A549 (cell line): Measurements from ENCODE around the gene HNRNPLL.

Experiments used
- BHLHE40 ChIP-seq: IDR thresholded peaks from 2 replicates; pipeline ENCODE4 v1.6.1; 2012; ENCODE audit warnings: low read depth, low read length, inconsistent platforms
- EP300 ChIP-seq, 2 experiments: fragments of >200 bp; sonication (Bioruptor Twin); formaldehyde crosslinking; IDR thresholded peaks; 2 replicates in 1 of 2; 3 replicates in 1 of 2; pipeline ENCODE4 v1.6.1; 2016 to 2017
- FOSL2 ChIP-seq, 2 experiments: fragments of 450-650 bp in 1 of 2; fragments of >200 bp in 1 of 2; sonication (Bioruptor Twin) in 1 of 2; formaldehyde crosslinking; IDR thresholded peaks; 2 replicates each; pipeline versions ENCODE4 v1.5.0 to v1.6.1; 2016 to 2020; ENCODE audit warnings: mild to moderate bottlenecking in 1 of 2, moderate library complexity in 1 of 2
- HDAC2 ChIP-seq: fragments of 200-600 bp; sonication (generic); IDR thresholded peaks from 2 replicates; pipeline ENCODE4 v1.6.1; 2016
- HES2 ChIP-seq: fragments of >200 bp; sonication (Bioruptor Twin); formaldehyde crosslinking; IDR thresholded peaks from 2 replicates; pipeline ENCODE4 v1.6.1; 2016
- JUN ChIP-seq, 2 experiments: fragments of >200 bp; sonication (Bioruptor Twin); formaldehyde crosslinking; IDR thresholded peaks; 2 replicates in 1 of 2; 3 replicates in 1 of 2; pipeline ENCODE4 v1.6.1; 2016 to 2017
- NFE2L2 ChIP-seq: fragments of 150-350 bp; conservative IDR thresholded peaks from 2 replicates; pipeline ENCODE4 v1.6.1; 2014; ENCODE audit warnings: low read length
- POLR2A ChIP-seq: IDR thresholded peaks from 2 replicates; pipeline ENCODE4 v1.6.1; 2012; ENCODE audit warnings: mild to moderate bottlenecking, low read length
- RAD21 ChIP-seq, 2 experiments: fragments of >200 bp in 1 of 2; sonication (Bioruptor Twin) in 1 of 2; formaldehyde crosslinking in 1 of 2; IDR thresholded peaks in 1 of 2; conservative IDR thresholded peaks in 1 of 2; 2 replicates in 1 of 2; 3 replicates in 1 of 2; pipeline ENCODE4 v1.6.1; 2012 to 2018; ENCODE audit warnings: inconsistent platforms in 1 of 2
- REST ChIP-seq: fragments of 200-600 bp; sonication (generic); IDR thresholded peaks from 2 replicates; pipeline ENCODE4 v1.6.1; 2016; ENCODE audit warnings: antibody characterized with exemption, mild to moderate bottlenecking, moderate library complexity
- RFX5 ChIP-seq: fragments of 450-650 bp; IDR thresholded peaks from 2 replicates; pipeline ENCODE4 v1.7.1; 2014; ENCODE audit warnings: antibody characterized with exemption, mild to moderate bottlenecking, moderate library complexity
- SMC3 ChIP-seq: fragments of >200 bp; sonication (Bioruptor Twin); formaldehyde crosslinking; IDR thresholded peaks from 3 replicates; pipeline ENCODE4 v1.6.1; 2018; ENCODE audit warnings: inconsistent platforms
- TF ChIP-seq, protein P1 (sequence below): fragments of >200 bp; sonication (Bioruptor Twin); formaldehyde crosslinking; IDR thresholded peaks from 3 replicates; pipeline ENCODE4 v1.5.1; 2016
- TF ChIP-seq, protein P2 (sequence below): fragments of 150-350 bp; IDR thresholded peaks from 2 replicates; pipeline ENCODE4 v1.6.1; 2014; ENCODE audit warnings: low read depth, mild to moderate bottlenecking, low read length

DNA sequence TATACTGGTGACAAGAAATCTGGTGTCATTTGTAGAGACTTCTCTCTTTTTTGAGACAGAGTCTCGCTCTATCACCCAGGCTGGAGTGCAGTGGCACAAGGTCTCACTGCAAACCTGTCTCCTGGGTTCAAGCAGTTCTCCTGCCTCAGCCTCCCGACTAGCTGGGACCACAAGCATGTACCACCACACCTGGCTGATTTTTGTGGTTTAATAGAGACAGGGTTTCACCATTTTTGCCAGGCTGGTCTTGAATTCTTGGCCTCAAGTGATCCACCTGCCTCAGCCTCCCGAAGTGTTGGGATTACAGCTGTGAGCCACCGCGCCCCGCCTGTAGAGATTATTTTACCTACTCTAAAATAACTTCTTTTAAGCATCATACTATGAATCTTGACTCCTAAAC lies 6.5 kb downstream of the HNRNPLL start:
- TF ChIP-seq HDAC2 = no peak
- TF ChIP-seq, protein P1, sequence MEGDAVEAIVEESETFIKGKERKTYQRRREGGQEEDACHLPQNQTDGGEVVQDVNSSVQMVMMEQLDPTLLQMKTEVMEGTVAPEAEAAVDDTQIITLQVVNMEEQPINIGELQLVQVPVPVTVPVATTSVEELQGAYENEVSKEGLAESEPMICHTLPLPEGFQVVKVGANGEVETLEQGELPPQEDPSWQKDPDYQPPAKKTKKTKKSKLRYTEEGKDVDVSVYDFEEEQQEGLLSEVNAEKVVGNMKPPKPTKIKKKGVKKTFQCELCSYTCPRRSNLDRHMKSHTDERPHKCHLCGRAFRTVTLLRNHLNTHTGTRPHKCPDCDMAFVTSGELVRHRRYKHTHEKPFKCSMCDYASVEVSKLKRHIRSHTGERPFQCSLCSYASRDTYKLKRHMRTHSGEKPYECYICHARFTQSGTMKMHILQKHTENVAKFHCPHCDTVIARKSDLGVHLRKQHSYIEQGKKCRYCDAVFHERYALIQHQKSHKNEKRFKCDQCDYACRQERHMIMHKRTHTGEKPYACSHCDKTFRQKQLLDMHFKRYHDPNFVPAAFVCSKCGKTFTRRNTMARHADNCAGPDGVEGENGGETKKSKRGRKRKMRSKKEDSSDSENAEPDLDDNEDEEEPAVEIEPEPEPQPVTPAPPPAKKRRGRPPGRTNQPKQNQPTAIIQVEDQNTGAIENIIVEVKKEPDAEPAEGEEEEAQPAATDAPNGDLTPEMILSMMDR = no peak
- TF ChIP-seq EP300 (IDR thresholded peaks at IDR 0.05) = no peak
- TF ChIP-seq POLR2A = no peak
- TF ChIP-seq SMC3 = no peak
- TF ChIP-seq FOSL2 (IDR thresholded peaks at IDR 0.05) = no peak
- TF ChIP-seq FOSL2 (CRISPR knock-in tag; IDR thresholded peaks at IDR 0.05) = no peak
- no peak for TF ChIP-seq JUN (IDR thresholded peaks at IDR 0.05)
- TF ChIP-seq RFX5 = no peak
- TF ChIP-seq, protein P2, sequence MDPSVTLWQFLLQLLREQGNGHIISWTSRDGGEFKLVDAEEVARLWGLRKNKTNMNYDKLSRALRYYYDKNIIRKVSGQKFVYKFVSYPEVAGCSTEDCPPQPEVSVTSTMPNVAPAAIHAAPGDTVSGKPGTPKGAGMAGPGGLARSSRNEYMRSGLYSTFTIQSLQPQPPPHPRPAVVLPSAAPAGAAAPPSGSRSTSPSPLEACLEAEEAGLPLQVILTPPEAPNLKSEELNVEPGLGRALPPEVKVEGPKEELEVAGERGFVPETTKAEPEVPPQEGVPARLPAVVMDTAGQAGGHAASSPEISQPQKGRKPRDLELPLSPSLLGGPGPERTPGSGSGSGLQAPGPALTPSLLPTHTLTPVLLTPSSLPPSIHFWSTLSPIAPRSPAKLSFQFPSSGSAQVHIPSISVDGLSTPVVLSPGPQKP = no peak
- TF ChIP-seq REST = no peak
- TF ChIP-seq RAD21 (conservative IDR thresholded peaks at IDR 0.05 in 1 of 2, IDR thresholded peaks at IDR 0.05 in 1 of 2) = no peak
- no peak for TF ChIP-seq NFE2L2
- no peak for TF ChIP-seq BHLHE40
- no peak for TF ChIP-seq HES2
